NCI-H82 (cell line): ENCODE measurements around the gene ETS1.

Source experiments
- DNase-seq: peaks from one replicate; lab custom pipeline; 2025; lab: John Stamatoyannopoulos, UW

The ETS1 gene

DNA sequence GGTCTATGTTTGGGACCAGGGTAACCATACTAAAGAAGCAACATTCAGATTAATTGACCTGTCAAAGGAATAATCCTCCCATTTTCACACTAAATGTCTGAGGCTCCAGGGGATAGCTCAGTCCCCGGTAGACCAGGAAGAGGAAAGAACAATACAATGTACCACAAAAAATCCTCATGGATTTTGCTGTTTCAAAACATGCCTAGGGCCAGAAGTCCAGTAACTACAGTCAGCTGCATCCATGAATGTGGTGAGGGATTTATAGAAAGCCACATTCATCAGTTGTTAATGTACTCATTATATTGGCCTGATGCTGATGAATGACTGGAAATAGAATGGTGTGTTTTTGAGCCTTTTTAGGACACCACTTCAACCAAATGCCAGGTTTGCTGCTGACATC, 6.9 kb upstream of the ETS1 start:
- no peak for DNase-seq

DNA sequence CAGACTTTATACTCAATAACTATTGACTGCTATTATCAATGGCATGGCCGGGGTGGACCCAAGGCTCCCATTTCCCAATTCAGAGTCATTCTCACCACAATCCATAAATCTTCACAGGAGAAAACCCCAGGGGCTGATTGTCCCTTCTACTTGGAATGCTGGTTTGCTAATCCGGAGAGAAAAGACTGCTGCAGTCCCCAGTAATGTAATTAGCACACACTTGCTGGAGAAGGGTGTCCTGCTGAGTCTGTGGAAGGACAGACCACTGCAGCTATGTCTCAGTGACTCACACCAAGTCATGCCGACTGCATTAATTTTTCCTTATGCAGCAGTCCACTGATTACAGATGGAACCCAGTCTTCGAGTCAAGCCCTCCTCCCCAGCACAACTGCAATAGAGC, 5.9 kb upstream of the ETS1 start:
- peak; percentile 84 for DNase-seq

DNA sequence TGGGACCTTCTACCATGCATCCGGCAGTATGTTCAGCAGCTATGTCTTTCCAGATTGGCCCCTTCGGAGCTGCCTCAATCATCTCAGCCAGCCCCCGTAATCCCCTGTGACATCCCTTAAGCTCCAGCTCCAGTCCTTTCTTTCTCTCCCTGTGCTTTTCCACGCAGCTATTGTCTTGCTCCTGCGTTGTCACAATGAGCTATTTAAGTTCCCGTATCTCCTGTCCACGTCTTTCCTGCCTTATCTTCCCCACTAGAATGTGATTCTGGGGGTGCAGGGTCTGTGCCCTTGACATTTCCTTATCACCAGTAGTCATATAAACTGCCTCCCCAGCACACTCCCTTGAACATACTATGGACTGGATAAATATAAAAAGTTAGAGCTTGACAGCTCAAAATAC, 5.1 kb upstream of the ETS1 start:
- peak; percentile 81 for DNase-seq

DNA sequence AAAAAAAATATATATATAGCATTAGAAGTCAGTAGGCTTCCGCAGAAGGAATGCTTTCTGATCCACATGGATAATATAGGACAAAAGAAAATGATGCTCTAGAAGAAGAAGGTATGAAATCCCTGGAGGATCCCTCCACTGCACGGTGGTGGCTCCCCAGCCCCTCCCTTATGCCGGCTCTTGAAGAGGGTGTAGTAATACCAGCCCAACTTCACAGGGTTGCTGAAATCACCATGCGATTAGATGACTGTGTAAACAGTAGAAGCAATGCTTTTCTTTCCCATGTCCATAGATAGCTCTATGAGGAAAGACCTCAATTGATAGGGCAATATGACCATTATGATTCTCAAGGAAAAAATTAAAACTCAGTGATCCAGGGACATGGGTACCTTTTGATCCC, 3.2 kb upstream of the ETS1 start:
- no peak for DNase-seq

DNA sequence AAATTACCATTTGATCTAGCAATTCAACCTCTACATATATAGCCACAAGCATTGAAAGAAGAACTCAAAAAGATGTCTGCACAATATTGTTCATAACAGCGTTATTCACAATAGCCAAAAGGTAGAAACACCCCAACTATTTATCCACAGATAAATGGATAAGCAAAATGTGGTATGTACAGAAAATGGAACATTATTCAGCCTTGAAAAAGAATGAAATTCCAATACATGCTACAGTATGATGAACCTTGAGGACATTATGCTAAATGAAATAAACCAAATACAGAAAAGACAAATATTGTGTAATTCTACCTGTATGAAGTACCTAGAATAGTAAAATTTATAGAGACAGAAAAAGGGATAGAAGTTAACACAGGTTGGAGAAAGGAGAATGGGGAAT, 2.6 kb upstream of the ETS1 start:
- DNase-seq: no peak

DNA sequence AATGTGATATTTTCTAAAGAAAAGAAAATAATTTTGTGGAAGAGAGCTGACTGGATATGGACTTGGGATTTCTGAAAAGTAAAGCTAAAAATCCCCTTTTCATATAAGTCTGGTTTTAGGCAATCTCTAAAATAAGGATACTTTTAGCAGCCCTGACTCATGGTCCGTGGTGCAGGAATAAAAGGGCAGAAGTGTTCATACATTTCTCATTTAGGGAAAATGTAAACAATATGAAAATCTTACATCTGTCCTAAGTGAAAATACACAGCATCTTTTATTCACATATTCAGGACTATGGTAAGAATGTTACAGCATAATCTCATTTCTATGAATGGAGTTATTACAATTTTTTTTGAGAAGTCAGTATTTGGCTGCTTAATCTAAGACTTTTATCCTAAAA, 735 bp upstream of the ETS1 start:
- DNase-seq: no peak

DNA sequence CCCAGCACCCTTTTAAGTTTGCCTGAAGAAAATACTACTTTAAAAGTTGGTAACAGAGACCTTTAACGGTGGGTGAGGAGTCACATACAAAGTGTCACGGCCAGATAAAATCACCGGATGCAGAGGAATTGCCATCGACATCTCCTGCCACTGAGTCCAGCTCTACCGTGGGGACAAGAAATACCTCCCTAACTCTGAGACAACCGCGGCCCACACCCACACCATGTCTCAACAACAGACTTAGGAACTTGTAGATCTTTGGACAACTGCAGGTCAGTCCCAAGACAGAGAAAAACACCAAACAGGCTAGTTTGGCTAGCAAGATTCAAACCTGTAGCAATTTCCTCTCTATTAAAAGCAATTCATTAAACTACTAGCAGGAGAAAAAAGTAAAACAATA, 669 bp downstream of the ETS1 start:
- DNase-seq: no peak

DNA sequence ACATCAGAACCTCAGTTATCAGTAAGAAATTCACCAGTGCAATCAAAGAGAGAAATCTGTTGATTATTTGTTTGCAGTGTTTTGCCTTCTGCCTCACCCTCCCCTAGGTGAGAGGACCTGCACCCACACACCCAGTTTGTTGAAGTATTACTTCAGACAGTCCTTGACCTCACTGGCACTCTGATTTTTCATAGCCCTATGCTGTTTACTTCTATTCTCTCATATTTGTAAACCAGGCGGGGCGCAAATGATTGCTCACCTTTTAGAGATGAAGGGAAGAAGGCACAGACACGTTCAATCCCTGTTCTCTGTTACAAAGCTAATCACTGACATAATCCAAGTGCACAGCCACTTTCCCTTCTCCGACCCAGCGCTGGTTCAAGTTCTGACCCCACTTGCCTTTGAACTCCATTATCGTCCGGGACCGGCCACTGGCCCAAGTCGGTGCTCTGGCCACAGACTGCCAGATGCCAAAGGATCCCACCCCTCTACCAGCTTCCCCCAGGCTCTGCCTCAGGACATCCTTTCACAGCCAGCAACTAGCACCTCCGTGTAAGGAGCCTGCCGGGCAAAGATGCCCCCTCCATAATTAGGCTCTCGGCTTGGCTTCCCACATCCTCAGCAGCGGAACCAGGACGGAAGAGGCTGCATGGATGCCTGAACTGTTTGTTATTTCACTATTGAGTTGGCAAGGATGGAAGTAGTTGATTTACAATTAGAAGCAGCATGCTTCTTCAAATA, 1.7 kb downstream of the ETS1 start:
- peak; percentile 7 for DNase-seq

DNA sequence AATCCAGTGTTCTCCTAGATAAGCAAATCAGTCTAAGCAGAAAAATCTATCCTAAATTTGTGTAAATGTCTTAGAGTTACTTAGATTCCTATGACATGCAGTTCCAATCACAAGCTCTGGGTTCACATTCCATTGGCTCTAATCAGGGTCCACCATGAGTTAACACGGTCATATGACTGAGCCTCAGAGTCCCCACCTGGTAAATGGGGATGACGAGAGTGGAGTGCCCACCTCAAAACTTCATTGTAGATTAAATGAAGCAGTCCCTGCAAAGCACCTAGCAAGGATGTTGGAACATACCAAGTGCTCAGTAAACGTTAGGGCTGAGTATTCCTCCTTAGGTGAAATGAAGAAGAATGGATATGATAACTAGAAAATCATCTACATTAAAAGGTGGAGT, 3.1 kb downstream of the ETS1 start:
- DNase-seq: no peak

DNA sequence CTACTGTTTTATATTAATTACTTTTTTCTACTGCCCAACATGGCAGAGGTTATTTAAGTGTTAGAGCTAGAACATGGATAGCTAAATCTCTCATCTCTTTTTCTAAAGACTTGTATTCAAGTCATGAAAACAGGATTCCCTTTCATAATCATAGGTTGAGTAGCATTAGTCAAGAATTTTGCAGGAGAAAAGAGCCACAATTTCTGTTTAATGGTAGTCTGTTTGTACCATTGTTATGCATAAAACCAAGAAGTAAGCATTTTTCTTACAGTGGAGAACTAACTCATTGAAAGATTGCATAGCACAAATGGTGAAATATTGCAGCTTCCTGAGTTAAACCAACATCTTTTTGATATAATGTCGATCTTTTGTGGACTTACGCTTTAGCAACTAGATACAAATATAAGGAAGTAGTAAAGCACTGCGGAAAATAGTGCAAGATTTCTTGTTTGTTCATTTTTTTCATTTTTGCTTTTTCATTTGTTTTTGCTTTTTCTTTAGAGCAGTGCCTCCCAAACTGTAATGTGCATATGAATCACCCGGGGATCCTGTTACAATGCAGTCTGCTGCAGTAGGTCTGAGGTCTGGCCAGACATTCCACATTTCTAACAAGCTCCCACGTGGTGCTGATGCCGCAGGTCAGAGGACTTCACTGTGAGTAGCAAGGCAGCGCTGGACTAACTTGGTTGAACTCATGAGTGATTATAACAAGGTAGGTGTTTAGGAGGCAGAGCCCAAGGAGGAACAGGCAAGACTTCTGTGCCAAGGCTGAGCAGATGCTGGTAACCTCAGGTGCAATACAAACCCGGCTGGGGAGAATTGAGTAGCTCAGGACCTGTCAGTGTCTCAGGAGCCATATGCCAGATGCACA, 4.6 kb downstream of the ETS1 start:
- peak; percentile 43 for DNase-seq

DNA sequence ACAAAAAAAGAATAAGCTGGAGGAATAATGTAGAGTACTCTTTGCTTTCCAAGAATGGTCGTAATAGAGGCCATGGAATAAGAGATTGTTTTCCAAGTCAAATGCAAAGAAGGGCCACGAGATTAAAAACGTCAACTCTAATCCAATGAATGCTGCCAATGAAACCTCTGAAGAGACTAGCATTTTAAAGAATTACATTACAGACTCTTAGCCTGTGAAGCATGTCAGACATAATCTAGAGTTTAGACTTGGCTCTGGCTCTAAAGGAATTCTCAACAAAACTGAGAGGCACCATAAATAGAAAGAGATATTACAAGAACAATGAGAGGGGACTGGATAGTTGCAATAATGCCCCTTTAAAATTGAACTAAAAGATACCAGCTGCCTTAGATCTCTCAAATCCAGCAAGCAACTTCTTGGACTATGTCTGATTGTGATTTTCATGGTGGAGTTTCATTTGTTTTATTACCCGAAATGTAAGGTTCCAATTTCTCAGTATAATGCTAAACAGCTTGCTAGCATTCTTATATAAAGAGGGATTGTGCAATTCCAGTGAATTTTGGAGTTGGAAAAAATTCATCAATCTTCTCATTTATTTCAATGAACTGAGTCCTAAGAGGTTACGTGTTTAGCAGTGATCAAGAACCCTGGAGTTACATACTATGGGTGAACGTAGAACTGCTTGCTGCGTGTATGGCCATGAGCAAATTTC, 5.6 kb downstream of the ETS1 start:
- DNase-seq: peak; percentile 67

DNA sequence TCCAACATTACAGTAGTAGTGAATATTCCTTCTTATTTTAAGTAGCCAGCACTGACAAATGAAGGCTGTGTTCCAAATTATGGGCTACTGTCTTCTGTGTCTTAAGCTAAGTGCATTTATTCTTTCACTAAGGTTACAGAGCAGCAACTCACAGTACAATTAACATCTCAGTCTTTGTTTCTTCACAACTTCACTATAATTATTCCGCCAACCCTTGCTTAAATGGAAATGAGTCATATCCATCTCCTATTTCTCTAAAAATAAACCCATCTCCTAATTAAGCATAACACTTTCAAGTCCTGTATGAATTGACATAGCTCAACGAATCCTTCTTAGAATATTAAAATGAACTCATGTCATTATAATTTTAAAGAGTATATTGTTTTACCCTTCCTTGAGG, 6.7 kb downstream of the ETS1 start:
- no peak for DNase-seq

DNA sequence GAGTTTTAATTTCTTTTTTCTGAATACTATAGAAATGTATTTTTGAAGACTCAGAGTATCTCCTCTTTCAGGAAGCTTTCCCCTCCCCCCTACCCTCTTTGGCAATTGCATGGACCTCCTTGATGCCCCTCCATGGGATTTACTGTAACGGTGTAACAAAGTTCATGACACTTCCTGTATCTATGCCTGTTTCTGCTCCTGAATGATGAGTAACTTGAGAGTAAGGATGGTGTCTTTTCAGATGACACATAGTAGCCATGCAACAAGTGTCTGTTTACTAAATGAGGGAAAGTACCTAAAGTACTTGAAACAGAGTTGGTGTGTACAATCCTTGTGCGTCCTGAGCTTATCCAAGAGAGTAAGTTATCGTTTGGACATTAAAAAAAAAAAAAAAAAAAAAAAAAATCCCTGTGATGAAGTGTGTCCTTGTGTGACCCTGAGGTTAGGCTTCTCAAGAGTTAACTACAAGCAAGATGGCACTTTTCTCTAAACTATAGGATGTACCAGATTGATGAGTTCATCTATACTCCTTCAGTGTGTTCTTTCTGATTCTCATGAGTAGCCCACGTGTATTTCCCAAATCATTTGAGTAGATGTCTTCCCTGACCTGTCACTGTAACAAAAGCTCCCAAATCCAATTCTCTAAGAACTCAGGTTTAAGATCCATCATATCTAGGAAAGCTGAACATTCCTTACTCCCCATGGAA, 7.4 kb downstream of the ETS1 start:
- no peak for DNase-seq

DNA sequence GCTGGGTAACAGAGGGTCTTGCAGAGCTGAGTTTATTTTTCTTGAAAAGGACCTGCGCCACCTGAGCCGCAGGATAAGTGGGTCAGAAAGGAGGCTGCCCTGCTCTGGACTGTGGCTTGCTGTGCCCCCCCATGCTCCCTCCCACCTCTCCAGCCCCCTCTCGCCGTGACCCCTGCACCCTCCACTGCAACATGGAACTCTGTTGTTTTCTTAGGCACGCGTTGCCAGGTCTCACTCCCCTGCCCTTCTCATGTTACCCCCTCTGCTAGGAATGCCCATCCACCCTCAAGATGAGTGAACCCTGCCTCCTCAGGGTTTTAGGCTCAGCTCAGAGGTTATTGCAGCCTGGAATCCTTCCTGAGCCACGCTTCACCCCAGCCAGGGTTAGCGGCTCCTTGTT, 10.8 kb downstream of the ETS1 start:
- no peak for DNase-seq

DNA sequence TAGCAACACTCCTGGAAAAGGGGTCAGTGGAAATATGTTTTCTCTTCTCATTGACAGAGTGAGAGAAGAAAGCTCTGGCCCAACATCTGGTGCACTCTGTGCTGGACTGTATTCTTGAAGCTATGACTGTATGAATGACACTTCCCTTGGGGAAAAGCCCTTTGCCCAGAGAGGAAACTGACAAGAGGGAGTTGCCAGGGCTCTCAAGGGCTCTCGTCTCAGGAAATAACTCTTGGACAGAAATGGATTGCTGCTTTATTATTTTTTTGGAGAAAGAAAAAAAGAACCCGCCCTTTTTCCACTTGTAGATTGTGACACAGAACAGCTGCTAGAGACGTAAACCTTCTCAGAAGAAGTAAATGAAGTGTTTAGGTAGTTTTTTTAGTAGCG, 11.4 kb downstream of the ETS1 start:
- no peak for DNase-seq

DNA sequence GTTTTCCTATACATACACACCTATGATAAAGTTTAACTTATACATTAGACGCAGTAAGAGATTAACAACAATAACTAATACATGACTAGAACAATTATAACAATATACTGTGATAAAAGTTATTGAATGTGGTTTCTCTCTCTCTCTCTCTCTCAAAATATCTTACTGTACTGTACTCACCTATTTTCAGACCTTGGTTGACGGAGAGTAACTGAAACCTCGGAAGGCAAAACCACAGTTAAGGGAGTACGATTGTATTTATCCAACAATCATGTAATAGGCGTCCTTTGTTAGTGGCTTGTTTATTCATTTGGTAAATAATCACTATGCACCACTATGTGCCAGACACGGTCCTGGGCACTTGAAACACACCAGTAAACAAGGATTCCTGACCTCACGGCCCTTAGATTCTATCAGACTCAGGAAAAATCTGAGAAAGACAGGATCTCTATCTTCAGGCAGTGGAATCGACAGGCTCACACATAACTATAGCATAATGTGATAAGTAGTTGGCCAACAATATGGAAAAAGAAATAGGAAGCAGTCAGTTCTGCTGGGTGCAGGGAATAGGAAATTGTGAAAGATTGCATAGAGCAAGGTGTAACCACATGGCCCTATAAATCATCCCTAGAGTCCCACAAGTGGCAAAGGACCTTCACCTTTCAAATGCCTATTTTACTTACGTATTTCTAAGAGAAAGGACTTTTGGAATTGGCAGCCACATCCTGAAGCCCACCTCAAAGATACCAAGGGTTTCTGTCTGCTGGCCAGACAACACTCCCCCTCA, 12.0 kb downstream of the ETS1 start:
- DNase-seq: no peak

DNA sequence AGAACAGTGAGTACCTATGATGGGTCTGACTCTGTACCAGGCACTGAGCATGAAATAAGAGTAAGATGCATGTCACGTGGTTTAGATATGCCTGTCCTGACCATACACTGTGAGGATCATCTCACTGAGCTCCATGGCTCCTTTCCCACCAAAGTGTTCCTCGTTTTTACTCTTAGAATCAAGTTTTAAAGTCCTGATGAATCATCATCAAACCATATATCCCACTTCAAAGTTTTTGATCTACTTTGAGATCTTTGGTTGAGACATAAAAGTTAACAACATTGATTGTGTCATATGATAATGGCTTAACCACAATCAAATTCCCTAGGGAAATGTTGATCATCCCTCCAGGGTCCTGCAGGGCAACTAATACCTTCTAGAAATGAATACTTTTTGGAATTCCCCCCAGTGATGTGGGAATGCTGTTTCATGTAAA, 12.8 kb downstream of the ETS1 start:
- no peak for DNase-seq

DNA sequence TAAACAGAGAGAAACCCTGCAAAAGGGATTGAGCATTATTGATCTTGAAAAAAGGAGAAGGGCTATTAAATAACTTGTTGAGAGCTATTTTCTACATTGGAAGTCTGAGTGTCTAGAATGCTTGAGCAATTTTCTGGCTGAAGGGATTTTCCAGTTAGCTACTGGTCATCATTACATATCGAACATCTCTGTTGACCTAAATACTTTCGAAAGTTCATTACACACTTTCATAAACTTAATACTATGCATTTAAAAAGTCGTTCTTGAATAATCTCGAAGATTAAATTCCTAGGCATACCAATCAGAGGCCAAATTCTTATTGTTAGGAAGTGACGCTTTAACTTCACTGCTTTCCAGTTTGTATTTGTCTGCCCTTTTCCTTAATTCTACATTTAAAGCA, 13.7 kb downstream of the ETS1 start:
- no peak for DNase-seq

DNA sequence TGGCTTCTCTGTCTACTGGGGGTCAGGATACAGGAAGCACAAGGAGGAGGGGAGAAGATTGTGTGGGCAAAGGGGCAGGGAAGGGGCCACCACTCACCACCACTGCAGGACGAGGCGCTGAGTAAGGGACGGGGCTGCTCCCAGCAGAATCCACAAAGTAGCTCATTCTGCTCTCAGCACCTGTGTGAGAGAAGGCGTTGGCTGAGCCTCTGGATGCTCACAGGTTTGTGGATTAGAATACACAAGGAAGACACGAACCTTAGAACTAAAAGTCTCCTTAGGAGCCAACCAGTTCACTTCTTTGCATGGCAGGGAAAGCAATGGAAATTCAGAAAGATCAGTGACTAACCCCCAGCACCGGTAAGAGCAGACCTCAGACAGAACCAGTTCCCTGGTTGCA, 14.4 kb downstream of the ETS1 start:
- DNase-seq: no peak

DNA sequence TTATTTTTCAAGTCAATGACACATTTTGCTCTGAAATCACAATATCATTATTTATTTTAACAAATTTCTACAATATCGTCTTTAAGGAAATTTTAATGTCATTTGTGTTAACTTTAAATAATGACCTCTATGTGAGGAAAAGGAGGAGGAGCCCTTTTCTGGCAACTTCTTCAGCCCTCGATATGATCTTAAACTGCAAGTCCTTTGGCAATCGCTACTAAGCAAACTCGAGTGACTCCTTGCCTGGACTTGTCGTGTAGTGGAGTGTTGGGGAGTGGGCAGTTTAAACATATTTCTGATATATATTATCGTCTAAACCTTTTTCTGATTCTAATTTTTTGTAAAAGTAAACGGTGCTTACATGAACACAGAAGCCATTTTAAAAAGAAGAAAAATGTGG, 16.7 kb downstream of the ETS1 start:
- DNase-seq: no peak

DNA sequence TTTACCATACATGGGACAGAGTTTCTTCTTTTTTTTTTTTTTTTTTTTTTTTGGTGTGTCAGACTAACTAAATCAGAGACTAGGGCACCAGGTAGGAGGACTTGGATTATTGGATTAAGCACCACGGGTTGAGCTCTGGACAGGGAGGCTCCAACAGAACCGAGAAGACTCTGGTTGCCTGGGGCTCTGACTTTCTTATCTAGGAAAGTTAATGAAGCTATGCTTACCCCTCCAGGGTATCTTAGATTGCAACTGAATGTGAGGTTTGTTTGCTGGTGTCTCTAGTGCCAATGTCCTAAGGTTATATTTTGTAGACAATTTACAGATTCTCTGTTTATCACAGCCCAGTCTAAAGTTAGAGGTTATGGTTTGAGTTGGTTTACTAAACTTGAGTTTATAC, 18.1 kb downstream of the ETS1 start:
- no peak for DNase-seq
